GM23338 (cell line): Measurements from ENCODE around the gene CEP68. TPM values are rescaled to one million over a fixed set of nuclear protein-coding genes. Genes with fewer than 3 reads are reported as not detected.

Experiments
- ATAC-seq: fragments of 200-7000 bp; cut with Tn5 transposase; 3 replicates; pipeline ENCODE4 v1.9.1; 2020
- DNase-seq: peaks from one replicate; pipeline ENCODE4 v3.0.0-alpha.2; 2015; ENCODE audit warnings: low spot score
- H2AFZ ChIP-seq: fragments of 200-600 bp; sonication (generic); 2 replicates; pipeline ENCODE4 v1.8.0; 2016; ENCODE audit warnings: antibody characterized with exemption, mild to moderate bottlenecking, moderate library complexity
- H3F3A ChIP-seq: fragments of 200-600 bp; sonication (generic); replicated peaks from 2 replicates; pipeline ENCODE4 v1.8.0; 2017; ENCODE audit warnings: antibody characterized with exemption, mixed run types, low read depth
- H3K27ac ChIP-seq: fragments of 200-600 bp; sonication (generic); 2 replicates; pipeline ENCODE4 v1.6.1; 2016; ENCODE audit warnings: low read depth
- H3K27me3 ChIP-seq: fragments of 200-600 bp; sonication (generic); 2 replicates; pipeline ENCODE4 v1.8.0; 2016; ENCODE audit warnings: mild to moderate bottlenecking, mixed run types, moderate library complexity; ENCODE audit not compliant: insufficient read depth
- H3K36me3 ChIP-seq: fragments of 200-600 bp; sonication (generic); 2 replicates; pipeline ENCODE4 v1.8.0; 2016; ENCODE audit warnings: mild to moderate bottlenecking; ENCODE audit not compliant: insufficient read depth
- H3K4me1 ChIP-seq: fragments of 200-600 bp; sonication (generic); 2 replicates; pipeline ENCODE4 v1.8.0; 2016; ENCODE audit warnings: mild to moderate bottlenecking, moderate library complexity; ENCODE audit not compliant: insufficient read depth
- H3K4me2 ChIP-seq: fragments of 200-600 bp; sonication (generic); 2 replicates; pipeline ENCODE4 v1.7.1; 2017; ENCODE audit warnings: mixed run types
- H3K4me3 ChIP-seq: fragments of 200-600 bp; sonication (generic); 2 replicates; pipeline ENCODE4 v1.6.1; 2016; ENCODE audit warnings: mixed run types
- H3K79me2 ChIP-seq: fragments of 200-600 bp; sonication (generic); replicated peaks from 2 replicates; pipeline ENCODE4 v1.8.0; 2017; ENCODE audit warnings: mild to moderate bottlenecking; ENCODE audit not compliant: insufficient read depth
- H3K9me2 ChIP-seq: fragments of 200-600 bp; sonication (generic); 2 replicates; pipeline ENCODE4 v1.8.0; 2017; ENCODE audit not compliant: insufficient read depth
- H4K20me1 ChIP-seq: fragments of 200-600 bp; sonication (generic); replicated peaks from 2 replicates; pipeline ENCODE4 v1.8.0; 2017; ENCODE audit warnings: mild to moderate bottlenecking; ENCODE audit not compliant: insufficient read depth
- H3K27ac Mint-ChIP-seq: 2 replicates; pipeline ENCODE4 v1.8.0; 2020; ENCODE audit warnings: inconsistent platforms, mild to moderate bottlenecking, moderate library complexity, mixed read lengths
- H3K27me3 Mint-ChIP-seq: 3 replicates; pipeline ENCODE4 v1.8.0; 2022; ENCODE audit warnings: low read depth, mild to moderate bottlenecking, moderate library complexity, mixed read lengths, inconsistent platforms; ENCODE audit not compliant: insufficient read depth, poor library complexity
- H3K36me3 Mint-ChIP-seq: 3 replicates; pipeline ENCODE4 v1.8.0; 2021; ENCODE audit warnings: low read depth, mild to moderate bottlenecking, inconsistent platforms, moderate library complexity, mixed read lengths
- H3K4me1 Mint-ChIP-seq: 3 replicates; pipeline ENCODE4 v1.8.0; 2020; ENCODE audit warnings: mild to moderate bottlenecking, inconsistent platforms, mixed read lengths
- H3K4me3 Mint-ChIP-seq: 3 replicates; pipeline ENCODE4 v1.8.0; 2021; ENCODE audit warnings: moderate library complexity, mild to moderate bottlenecking, inconsistent platforms, mixed read lengths
- H3K9me3 Mint-ChIP-seq: 3 replicates; pipeline ENCODE4 v1.8.0; 2020; ENCODE audit warnings: moderate library complexity, mild to moderate bottlenecking, inconsistent platforms, mixed read lengths
- CREB1 ChIP-seq: fragments of 250-450 bp; sonication (Bioruptor Pico); IDR thresholded peaks from 2 replicates; pipeline ENCODE4 v1.5.0; 2020; ENCODE audit warnings: low read depth, mild to moderate bottlenecking, moderate library complexity
- EZH2 ChIP-seq: fragments of 200-600 bp; sonication (generic); IDR thresholded peaks from one replicate; pipeline ENCODE4 v1.8.0; 2017; ENCODE audit warnings: antibody characterized with exemption, mild to moderate bottlenecking, low read depth; ENCODE audit not compliant: unreplicated experiment
- EZH2phosphoT487 ChIP-seq: fragments of 200-600 bp; sonication (generic); IDR thresholded peaks from one replicate; pipeline ENCODE4 v1.8.1; 2018; ENCODE audit warnings: antibody characterized with exemption; ENCODE audit not compliant: unreplicated experiment
- JUNB ChIP-seq: IDR thresholded peaks from one replicate; pipeline ENCODE4 v1.6.1; 2016; ENCODE audit warnings: antibody characterized with exemption; ENCODE audit not compliant: unreplicated experiment
- NANOG ChIP-seq: IDR thresholded peaks from 2 replicates; pipeline ENCODE4 v1.6.1; 2016; ENCODE audit warnings: antibody characterized with exemption, borderline replicate concordance
- POLR2AphosphoS5 ChIP-seq: IDR thresholded peaks from 2 replicates; pipeline ENCODE4 v1.6.1; 2016; ENCODE audit warnings: antibody characterized with exemption, low read depth
- STAT1 ChIP-seq: IDR thresholded peaks from one replicate; pipeline ENCODE4 v1.6.1; 2016; ENCODE audit warnings: antibody characterized with exemption; ENCODE audit not compliant: unreplicated experiment
- ZNF114 ChIP-seq: fragments of 250-450 bp; sonication (Bioruptor Pico); IDR thresholded peaks from 2 replicates; pipeline ENCODE4 v1.5.0; 2020; ENCODE audit warnings: mild to moderate bottlenecking, moderate library complexity
- ZNF331 ChIP-seq: fragments of 250-450 bp; sonication (Bioruptor Pico); IDR thresholded peaks from 2 replicates; pipeline ENCODE4 v1.5.0; 2020; ENCODE audit warnings: low read depth, mild to moderate bottlenecking, moderate library complexity
- polyA plus RNA-seq: library from polyadenylated mRNA; unstranded; fragments of >200 nt; fragmentation: Nextera tagmentation; extraction: Ambion mirVana; gene quantifications from 2 replicates; pipeline ENCODE4 v1.2.1, GENCODE V29; 2016
- total RNA-seq: library from RNA; depleted of rRNA; stranded (reverse); fragments of >200 nt; shearing (Covaris generic); gene quantifications from 2 replicates; pipeline ENCODE4 v1.2.3, GENCODE V29; 2014
- TF ChIP-seq, protein P1 (sequence below): IDR thresholded peaks from one replicate; pipeline ENCODE4 v1.6.1; 2018; ENCODE audit warnings: antibody characterized with exemption; ENCODE audit not compliant: unreplicated experiment
- TF ChIP-seq, protein P2 (sequence below): IDR thresholded peaks from 2 replicates; pipeline ENCODE4 v1.6.1; 2016; ENCODE audit warnings: antibody characterized with exemption
- TF ChIP-seq, protein P3 (sequence below): fragments of 250-450 bp; sonication (Bioruptor Pico); IDR thresholded peaks from 2 replicates; pipeline ENCODE4 v1.5.0; 2020; ENCODE audit warnings: mild to moderate bottlenecking, moderate library complexity
- TF ChIP-seq, protein P4 (sequence below), 2 experiments: fragments of 200-600 bp in 1 of 2; sonication (generic) in 1 of 2; conservative IDR thresholded peaks; 2 replicates each; pipeline versions ENCODE4 v1.5.1 to v1.6.1; 2016 to 2017; ENCODE audit warnings: antibody characterized with exemption in 2 of 2, low read depth in 2 of 2, mild to moderate bottlenecking in 2 of 2, moderate library complexity in 1 of 2

The CEP68 gene
- total and polyA plus RNA-seq, 2 experiments from 2014 or later = 13.0 to 24.4 TPM

DNA sequence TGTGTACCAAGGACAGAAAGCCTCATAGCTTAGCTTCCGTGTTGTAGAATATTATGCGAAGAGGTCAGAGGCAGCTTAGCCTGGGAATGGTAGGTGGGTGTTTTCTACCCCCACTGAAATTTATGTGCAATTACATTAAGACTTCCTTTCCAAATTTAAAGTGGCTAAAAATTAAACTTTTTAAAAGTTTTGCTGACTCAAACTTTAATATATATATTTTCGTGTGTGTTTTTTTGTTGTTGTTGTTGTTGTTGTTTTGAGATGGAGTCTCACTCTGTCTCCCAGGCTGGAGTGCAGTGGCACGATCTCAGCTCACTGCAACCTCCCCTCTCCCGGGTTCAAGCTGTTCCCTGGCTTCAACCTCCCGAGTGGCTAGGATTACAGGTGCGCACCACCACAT lies 77.9 kb downstream of the CEP68 start:
- Histone ChIP-seq H3F3A (0 out of 2 replicates have a peak, but pooled peaks cover 3% of the 10 kb centered on the region), H3K27me3 (no peaks in the 10 kb centered on the region), H3K4me1 (peaks cover 6% of the 10 kb centered on the region), H3K79me2 (peaks cover 4% of the 10 kb centered on the region), H2AFZ (no peak overlapping the region), H3K9me2 (no peaks in the 10 kb centered on the region), H3K4me3 (no peak overlapping the region), H3K36me3 (no peaks in the 10 kb centered on the region), H4K20me1 (peaks cover 1% of the 10 kb centered on the region; the same call in 1 of the 2 replicates), H3K27ac (no peak overlapping the region), H3K4me2 (no peak overlapping the region)
- TF ChIP-seq CREB1 = no peak
- no peak for TF ChIP-seq JUNB
- TF ChIP-seq EZH2phosphoT487 = no peak
- TF ChIP-seq, protein P1, sequence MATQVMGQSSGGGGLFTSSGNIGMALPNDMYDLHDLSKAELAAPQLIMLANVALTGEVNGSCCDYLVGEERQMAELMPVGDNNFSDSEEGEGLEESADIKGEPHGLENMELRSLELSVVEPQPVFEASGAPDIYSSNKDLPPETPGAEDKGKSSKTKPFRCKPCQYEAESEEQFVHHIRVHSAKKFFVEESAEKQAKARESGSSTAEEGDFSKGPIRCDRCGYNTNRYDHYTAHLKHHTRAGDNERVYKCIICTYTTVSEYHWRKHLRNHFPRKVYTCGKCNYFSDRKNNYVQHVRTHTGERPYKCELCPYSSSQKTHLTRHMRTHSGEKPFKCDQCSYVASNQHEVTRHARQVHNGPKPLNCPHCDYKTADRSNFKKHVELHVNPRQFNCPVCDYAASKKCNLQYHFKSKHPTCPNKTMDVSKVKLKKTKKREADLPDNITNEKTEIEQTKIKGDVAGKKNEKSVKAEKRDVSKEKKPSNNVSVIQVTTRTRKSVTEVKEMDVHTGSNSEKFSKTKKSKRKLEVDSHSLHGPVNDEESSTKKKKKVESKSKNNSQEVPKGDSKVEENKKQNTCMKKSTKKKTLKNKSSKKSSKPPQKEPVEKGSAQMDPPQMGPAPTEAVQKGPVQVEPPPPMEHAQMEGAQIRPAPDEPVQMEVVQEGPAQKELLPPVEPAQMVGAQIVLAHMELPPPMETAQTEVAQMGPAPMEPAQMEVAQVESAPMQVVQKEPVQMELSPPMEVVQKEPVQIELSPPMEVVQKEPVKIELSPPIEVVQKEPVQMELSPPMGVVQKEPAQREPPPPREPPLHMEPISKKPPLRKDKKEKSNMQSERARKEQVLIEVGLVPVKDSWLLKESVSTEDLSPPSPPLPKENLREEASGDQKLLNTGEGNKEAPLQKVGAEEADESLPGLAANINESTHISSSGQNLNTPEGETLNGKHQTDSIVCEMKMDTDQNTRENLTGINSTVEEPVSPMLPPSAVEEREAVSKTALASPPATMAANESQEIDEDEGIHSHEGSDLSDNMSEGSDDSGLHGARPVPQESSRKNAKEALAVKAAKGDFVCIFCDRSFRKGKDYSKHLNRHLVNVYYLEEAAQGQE = no peak
- TF ChIP-seq ZNF114 (CRISPR knock-in tag) = no peak
- TF ChIP-seq, protein P2, sequence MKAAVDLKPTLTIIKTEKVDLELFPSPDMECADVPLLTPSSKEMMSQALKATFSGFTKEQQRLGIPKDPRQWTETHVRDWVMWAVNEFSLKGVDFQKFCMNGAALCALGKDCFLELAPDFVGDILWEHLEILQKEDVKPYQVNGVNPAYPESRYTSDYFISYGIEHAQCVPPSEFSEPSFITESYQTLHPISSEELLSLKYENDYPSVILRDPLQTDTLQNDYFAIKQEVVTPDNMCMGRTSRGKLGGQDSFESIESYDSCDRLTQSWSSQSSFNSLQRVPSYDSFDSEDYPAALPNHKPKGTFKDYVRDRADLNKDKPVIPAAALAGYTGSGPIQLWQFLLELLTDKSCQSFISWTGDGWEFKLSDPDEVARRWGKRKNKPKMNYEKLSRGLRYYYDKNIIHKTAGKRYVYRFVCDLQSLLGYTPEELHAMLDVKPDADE = no peak
- TF ChIP-seq, protein P3, sequence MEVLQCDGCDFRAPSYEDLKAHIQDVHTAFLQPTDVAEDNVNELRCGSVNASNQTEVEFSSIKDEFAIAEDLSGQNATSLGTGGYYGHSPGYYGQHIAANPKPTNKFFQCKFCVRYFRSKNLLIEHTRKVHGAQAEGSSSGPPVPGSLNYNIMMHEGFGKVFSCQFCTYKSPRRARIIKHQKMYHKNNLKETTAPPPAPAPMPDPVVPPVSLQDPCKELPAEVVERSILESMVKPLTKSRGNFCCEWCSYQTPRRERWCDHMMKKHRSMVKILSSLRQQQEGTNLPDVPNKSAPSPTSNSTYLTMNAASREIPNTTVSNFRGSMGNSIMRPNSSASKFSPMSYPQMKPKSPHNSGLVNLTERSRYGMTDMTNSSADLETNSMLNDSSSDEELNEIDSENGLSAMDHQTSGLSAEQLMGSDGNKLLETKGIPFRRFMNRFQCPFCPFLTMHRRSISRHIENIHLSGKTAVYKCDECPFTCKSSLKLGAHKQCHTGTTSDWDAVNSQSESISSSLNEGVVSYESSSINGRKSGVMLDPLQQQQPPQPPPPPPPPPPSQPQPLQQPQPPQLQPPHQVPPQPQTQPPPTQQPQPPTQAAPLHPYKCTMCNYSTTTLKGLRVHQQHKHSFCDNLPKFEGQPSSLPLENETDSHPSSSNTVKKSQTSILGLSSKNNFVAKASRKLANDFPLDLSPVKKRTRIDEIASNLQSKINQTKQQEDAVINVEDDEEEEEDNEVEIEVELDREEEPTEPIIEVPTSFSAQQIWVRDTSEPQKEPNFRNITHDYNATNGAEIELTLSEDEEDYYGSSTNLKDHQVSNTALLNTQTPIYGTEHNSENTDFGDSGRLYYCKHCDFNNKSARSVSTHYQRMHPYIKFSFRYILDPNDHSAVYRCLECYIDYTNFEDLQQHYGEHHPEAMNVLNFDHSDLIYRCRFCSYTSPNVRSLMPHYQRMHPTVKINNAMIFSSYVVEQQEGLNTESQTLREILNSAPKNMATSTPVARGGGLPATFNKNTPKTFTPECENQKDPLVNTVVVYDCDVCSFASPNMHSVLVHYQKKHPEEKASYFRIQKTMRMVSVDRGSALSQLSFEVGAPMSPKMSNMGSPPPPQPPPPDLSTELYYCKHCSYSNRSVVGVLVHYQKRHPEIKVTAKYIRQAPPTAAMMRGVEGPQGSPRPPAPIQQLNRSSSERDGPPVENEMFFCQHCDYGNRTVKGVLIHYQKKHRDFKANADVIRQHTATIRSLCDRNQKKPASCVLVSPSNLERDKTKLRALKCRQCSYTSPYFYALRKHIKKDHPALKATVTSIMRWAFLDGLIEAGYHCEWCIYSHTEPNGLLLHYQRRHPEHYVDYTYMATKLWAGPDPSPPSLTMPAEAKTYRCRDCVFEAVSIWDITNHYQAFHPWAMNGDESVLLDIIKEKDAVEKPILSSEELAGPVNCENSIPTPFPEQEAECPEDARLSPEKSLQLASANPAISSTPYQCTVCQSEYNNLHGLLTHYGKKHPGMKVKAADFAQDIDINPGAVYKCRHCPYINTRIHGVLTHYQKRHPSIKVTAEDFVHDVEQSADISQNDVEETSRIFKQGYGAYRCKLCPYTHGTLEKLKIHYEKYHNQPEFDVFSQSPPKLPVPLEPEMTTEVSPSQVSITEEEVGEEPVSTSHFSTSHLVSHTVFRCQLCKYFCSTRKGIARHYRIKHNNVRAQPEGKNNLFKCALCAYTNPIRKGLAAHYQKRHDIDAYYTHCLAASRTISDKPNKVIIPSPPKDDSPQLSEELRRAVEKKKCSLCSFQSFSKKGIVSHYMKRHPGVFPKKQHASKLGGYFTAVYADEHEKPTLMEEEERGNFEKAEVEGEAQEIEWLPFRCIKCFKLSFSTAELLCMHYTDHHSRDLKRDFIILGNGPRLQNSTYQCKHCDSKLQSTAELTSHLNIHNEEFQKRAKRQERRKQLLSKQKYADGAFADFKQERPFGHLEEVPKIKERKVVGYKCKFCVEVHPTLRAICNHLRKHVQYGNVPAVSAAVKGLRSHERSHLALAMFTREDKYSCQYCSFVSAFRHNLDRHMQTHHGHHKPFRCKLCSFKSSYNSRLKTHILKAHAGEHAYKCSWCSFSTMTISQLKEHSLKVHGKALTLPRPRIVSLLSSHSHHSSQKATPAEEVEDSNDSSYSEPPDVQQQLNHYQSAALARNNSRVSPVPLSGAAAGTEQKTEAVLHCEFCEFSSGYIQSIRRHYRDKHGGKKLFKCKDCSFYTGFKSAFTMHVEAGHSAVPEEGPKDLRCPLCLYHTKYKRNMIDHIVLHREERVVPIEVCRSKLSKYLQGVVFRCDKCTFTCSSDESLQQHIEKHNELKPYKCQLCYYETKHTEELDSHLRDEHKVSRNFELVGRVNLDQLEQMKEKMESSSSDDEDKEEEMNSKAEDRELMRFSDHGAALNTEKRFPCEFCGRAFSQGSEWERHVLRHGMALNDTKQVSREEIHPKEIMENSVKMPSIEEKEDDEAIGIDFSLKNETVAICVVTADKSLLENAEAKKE (CRISPR knock-in tag) = no peak
- TF ChIP-seq ZNF331 (CRISPR knock-in tag) = no peak
- TF ChIP-seq STAT1 = no peak
- no peak for TF ChIP-seq POLR2AphosphoS5
- TF ChIP-seq, protein P4, sequence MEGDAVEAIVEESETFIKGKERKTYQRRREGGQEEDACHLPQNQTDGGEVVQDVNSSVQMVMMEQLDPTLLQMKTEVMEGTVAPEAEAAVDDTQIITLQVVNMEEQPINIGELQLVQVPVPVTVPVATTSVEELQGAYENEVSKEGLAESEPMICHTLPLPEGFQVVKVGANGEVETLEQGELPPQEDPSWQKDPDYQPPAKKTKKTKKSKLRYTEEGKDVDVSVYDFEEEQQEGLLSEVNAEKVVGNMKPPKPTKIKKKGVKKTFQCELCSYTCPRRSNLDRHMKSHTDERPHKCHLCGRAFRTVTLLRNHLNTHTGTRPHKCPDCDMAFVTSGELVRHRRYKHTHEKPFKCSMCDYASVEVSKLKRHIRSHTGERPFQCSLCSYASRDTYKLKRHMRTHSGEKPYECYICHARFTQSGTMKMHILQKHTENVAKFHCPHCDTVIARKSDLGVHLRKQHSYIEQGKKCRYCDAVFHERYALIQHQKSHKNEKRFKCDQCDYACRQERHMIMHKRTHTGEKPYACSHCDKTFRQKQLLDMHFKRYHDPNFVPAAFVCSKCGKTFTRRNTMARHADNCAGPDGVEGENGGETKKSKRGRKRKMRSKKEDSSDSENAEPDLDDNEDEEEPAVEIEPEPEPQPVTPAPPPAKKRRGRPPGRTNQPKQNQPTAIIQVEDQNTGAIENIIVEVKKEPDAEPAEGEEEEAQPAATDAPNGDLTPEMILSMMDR (conservative IDR thresholded peaks at IDR 0.05; ENCODE audit: low read depth in 2 of 2) = no peak
- no peak for TF ChIP-seq EZH2
- TF ChIP-seq NANOG = no peak
- Mint-ChIP-seq H3K36me3 (peaks cover under 1% of the 10 kb centered on the region; the same call in 1 of the 3 replicates), H3K27me3 (peaks cover 11% of the 10 kb centered on the region), H3K27ac (no peak overlapping the region), H3K9me3 (no peaks in the 10 kb centered on the region), H3K4me3 (no peak overlapping the region), H3K4me1 (peaks cover 4% of the 10 kb centered on the region)
- ATAC-seq = no peak
- DNase-seq = no peak
